Pancreas (tissue), 10 donors: ENCODE data around the gene PGM1. TPM values are rescaled to one million over a fixed set of nuclear protein-coding genes. Genes with fewer than 3 reads are reported as not detected.

Source experiments
- ATAC-seq, 4 donors: fragments of 200-7000 bp; cut with Tn5 transposase; one replicate each; pipeline versions ENCODE4 v1.8.0 to v1.9.1; 2020; ENCODE audit warnings: mild to moderate bottlenecking in 4 of 4, moderate library complexity in 4 of 4
- DNase-seq, 6 donors: peaks; one replicate each; pipeline ENCODE4 v3.0.0-alpha.2; 2020
- FAIRE-seq: peaks from 2 replicates; lab custom pipeline; 2012; peaks lifted over from hg19 to GRCh38; lab: Jason Lieb, UNC
- H3K27ac ChIP-seq, 4 donors: fragments of 200-600 bp; sonication (generic); 1 replicate in 3 of 4; 2 replicates in 1 of 4; pipeline versions ENCODE4 v1.5.0 to v1.8.0; 2020
- H3K27me3 ChIP-seq, 4 donors: fragments of 200-600 bp; one replicate each; pipeline ENCODE4 v1.8.0; 2021
- H3K36me3 ChIP-seq, 3 donors: fragments of 200-600 bp; sonication (generic) in 1 of 3; one replicate each; pipeline versions ENCODE4 v1.5.0 to v1.8.0; 2020 to 2021
- H3K4me1 ChIP-seq, 3 donors: fragments of 200-600 bp; one replicate each; pipeline ENCODE4 v1.8.0; 2021
- H3K4me3 ChIP-seq, 4 donors: fragments of 200-600 bp; sonication (generic) in 2 of 4; one replicate each; pipeline versions ENCODE4 v1.5.0 to v1.8.0; 2020 to 2021
- H3K9me3 ChIP-seq, 4 donors: fragments of 200-600 bp; one replicate each; pipeline ENCODE4 v1.8.0; 2021
- whole genome bisulfite sequencing, 2 donors: extraction: QIAGEN DNeasy Blood & Tissue Kit; methylation state at CpG; one replicate each; pipeline ENCODE4 v1.1.7; 2013; 5-methylcytosine and 5-hydroxymethylcytosine counted together
- intact Hi-C, 3 donors: fragments of 100-400 bp; cut with DNase I; formaldehyde crosslinking; loops; one replicate each; pipeline versions ENCODE4 v1.11.1 to v1.14.2; 2022
- polyA plus RNA-seq, 2 donors: library from polyadenylated mRNA; stranded (reverse); fragments of 200-250 nt; gene quantifications; one replicate each; pipeline ENCODE4 v1.2.3, GENCODE V29; 2013
- total RNA-seq, 6 donors: library from RNA; stranded (reverse); fragmentation: NEBNext Ultra II Directional in 4 of 6; extraction: Animal tissue kit (Norgen Biotek cat#: 25700) in 4 of 6; gene quantifications; one replicate each; pipeline versions ENCODE4 v1.2.1 to v1.2.4, GENCODE V29; 2021 to 2023
- TF ChIP-seq, protein P1 (sequence below), 4 donors: fragments of 200-600 bp; sonication (generic) in 3 of 4; IDR thresholded peaks; one replicate each; pipeline versions ENCODE4 v1.5.0 to v1.8.0; 2021; ENCODE audit warnings: antibody characterized with exemption in 4 of 4
- donor health status: healthy with polysubstance abuse.
- donor health status: DM: no; HTN: no; CAD: no; lungs with moderate emphysema.
- donor health status: DM: no; HTN: no; CAD: no.
- donor health status: control.
- donor health status: control.
- donor health status: Bipolar disorder and iron deficiency.
- donor health status: DM: yes; HTN: yes; CAD: no.
- donor health status: DM: no; HTN: no; CAD: no.
- donor health status: DM: no; HTN: no; CAD: no.
- donor health status: DM: yes; HTN: yes; CAD: no.

PGM1 gene
- total and polyA plus RNA-seq, 8 donors = 19.8 to 106 (median 63.5) TPM

- 43 to 50% methylated on average over 8 of the region's 8 CpGs for WGBS, 2 donors
- TF ChIP-seq, protein P1, sequence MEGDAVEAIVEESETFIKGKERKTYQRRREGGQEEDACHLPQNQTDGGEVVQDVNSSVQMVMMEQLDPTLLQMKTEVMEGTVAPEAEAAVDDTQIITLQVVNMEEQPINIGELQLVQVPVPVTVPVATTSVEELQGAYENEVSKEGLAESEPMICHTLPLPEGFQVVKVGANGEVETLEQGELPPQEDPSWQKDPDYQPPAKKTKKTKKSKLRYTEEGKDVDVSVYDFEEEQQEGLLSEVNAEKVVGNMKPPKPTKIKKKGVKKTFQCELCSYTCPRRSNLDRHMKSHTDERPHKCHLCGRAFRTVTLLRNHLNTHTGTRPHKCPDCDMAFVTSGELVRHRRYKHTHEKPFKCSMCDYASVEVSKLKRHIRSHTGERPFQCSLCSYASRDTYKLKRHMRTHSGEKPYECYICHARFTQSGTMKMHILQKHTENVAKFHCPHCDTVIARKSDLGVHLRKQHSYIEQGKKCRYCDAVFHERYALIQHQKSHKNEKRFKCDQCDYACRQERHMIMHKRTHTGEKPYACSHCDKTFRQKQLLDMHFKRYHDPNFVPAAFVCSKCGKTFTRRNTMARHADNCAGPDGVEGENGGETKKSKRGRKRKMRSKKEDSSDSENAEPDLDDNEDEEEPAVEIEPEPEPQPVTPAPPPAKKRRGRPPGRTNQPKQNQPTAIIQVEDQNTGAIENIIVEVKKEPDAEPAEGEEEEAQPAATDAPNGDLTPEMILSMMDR (IDR thresholded peaks at IDR 0.05) = no peak
- no peak for FAIRE-seq
- Histone ChIP-seq H3K27me3 (no peaks in the 10 kb centered on the region), H3K4me3 (no peak overlapping the region), H3K4me1 (peaks cover 49 to 64% (median 52%) of the 10 kb centered on the region in 3 donors), H3K9me3 (no peaks in the 10 kb centered on the region), H3K27ac (peak overlapping the region in 3 of 4 donors; percentile 10 to 77 (median 65)), H3K36me3 (no peaks in the 10 kb centered on the region)
- intact Hi-C loops = no loop called here
- ATAC-seq = no peak
- no peak for DNase-seq
Observed at GRCh38 chr1:63703701-63704107, 110.5 kb downstream of the PGM1 start.

GRCh38 chr1:63704443-63704842 lies 111.2 kb downstream of the PGM1 start:
- FAIRE-seq = no peak
- Histone ChIP-seq H3K27me3 (no peaks in the 10 kb centered on the region), H3K9me3 (no peaks in the 10 kb centered on the region), H3K4me3 (no peak overlapping the region), H3K36me3 (no peaks in the 10 kb centered on the region), H3K27ac (peak overlapping the region; percentile 17 to 77 (median 46)), H3K4me1 (peaks cover 45 to 61% (median 53%) of the 10 kb centered on the region in 3 donors)
- TF ChIP-seq, protein P1 (IDR thresholded peaks at IDR 0.05) = no peak
- ATAC-seq = peak; percentile 57 to 69 (median 64)
- intact Hi-C loops = no loop called here
- DNase-seq = peak in 3 of 6 donors; percentile 36 to 57 (median 47)
- 30 to 35% methylated on average over 3 of the region's 3 CpGs for WGBS, 2 donors

GRCh38 chr1:63705078-63705477 lies 111.9 kb downstream of the PGM1 start:
- no peaks in the 10 kb centered on the region for H3K36me3 ChIP-seq
- DNase-seq (peak in 4 of 6 donors; percentile 52 to 62 (median 56)), ATAC-seq (peak; percentile 76 to 81 (median 78)), FAIRE-seq (no peak)
- peak overlapping the region in 3 of 4 donors; percentile 28 to 77 (median 65) for H3K27ac ChIP-seq
- WGBS, 2 donors = 6 to 14% methylated on average over 6 of the region's 6 CpGs
- H3K4me1 ChIP-seq = peaks cover 45 to 63% (median 53%) of the 10 kb centered on the region in 3 donors
- intact Hi-C loops = no loop called here
- H3K9me3 ChIP-seq = no peaks in the 10 kb centered on the region
- TF ChIP-seq, protein P1 (IDR thresholded peaks at IDR 0.05) = no peak
- no peak overlapping the region for H3K4me3 ChIP-seq
- H3K27me3 ChIP-seq = no peaks in the 10 kb centered on the region

DNA sequence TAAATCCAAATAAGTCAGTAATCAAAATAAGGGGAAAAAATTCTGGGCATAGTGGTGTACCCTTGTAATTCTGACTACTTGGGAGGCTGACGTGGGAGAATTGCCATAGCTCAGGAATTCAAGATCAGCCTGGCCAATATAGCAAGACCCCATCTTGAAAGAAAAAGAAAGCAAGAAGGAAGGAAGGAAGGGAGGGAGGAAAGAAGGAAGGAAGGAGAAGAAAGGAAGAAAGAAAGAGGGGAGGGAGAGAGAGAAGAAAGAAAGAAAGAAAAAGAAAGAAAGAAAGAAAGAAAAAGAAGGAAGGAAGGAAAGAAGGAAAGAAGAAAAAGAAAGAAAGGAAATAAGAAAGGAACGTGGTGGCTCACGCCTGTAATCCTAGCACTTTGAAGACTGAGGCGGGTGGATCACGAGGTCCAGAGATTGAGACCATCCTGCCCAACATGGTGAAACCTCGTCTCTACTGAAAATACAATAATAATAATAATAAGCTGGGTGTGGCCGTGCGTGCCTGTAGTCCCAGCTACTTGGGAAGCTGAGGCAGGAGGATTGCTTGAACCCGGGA lies 116.1 kb downstream of the PGM1 start:
- no peaks in the 10 kb centered on the region for H3K9me3 ChIP-seq
- H3K27ac ChIP-seq = no peak overlapping the region
- intact Hi-C loops = no loop called here
- no peak for DNase-seq
- WGBS, 2 donors = 83 to 85% methylated on average over 9 of the region's 9 CpGs
- no peak overlapping the region for H3K4me3 ChIP-seq
- H3K36me3 ChIP-seq = no peaks in the 10 kb centered on the region
- no peak for FAIRE-seq
- peaks cover 17 to 40% (median 36%) of the 10 kb centered on the region in 3 donors for H3K4me1 ChIP-seq
- H3K27me3 ChIP-seq = no peaks in the 10 kb centered on the region
- ATAC-seq = no peak
- TF ChIP-seq, protein P1 (IDR thresholded peaks at IDR 0.05) = no peak

Other genes starting within 250 kb of the PGM1 start
- 1 to 10 TPM; 3.1 to 8.8 (median 4.4) TPM for gene ALG6, start 225.8 kb upstream of the PGM1 start, total RNA-seq
- gene ALG6, start 225.8 kb upstream of the PGM1 start, polyA plus RNA-seq = 10 to 100 TPM in 1 of 2 donors, 1 to 10 TPM in 1; 8.7 to 11.5 TPM
- 10 to 100 TPM in 1 of 6 donors, 1 to 10 TPM in 5; 4.3 to 15.5 (median 7.4) TPM for gene ITGB3BP, start 70.2 kb upstream of the PGM1 start, total RNA-seq
- gene ITGB3BP, start 70.2 kb upstream of the PGM1 start, polyA plus RNA-seq = 10 to 100 TPM in 1 of 2 donors, 1 to 10 TPM in 1; 7.9 to 18.0 TPM
- 1 to 10 TPM; 2.0 to 4.5 (median 3.2) TPM for gene EFCAB7, start 69.9 kb upstream of the PGM1 start, total RNA-seq
- gene EFCAB7, start 69.9 kb upstream of the PGM1 start, polyA plus RNA-seq = 1 to 10 TPM; 3.6 TPM
- gene ROR1, start 180.6 kb downstream of the PGM1 start, total RNA-seq = 10 to 100 TPM in 3 of 6 donors, 1 to 10 TPM in 3; 5.7 to 18.5 (median 9.0) TPM
- 1 to 10 TPM; 1.3 to 2.7 TPM for gene ROR1, start 180.6 kb downstream of the PGM1 start, polyA plus RNA-seq